GM13976 (cell line): ENCODE measurements around the gene RCN2.

Experiments
- DNase-seq: peaks from one replicate; pipeline ENCODE4 v3.0.0; 2012; ENCODE audit warnings: low spot score
- in situ Hi-C: fragments of 300-500 bp; cut with MboI; formaldehyde crosslinking; loops from one replicate; pipeline ENCODE4 v1.12.0; 2022; ENCODE audit warnings: low sequenced_read_pairs, mixed read lengths, inconsistent platforms; ENCODE audit not compliant: unreplicated experiment
- TF ChIP-seq, protein P1 (sequence below): IDR thresholded peaks from 2 replicates; pipeline ENCODE4 v1.5.1; 2012; ENCODE audit warnings: borderline replicate concordance, mild to moderate bottlenecking; ENCODE audit not compliant: insufficient read depth; ENCODE audit errors: extremely low read depth, missing control alignments, control extremely low read depth

RCN2 gene

DNA sequence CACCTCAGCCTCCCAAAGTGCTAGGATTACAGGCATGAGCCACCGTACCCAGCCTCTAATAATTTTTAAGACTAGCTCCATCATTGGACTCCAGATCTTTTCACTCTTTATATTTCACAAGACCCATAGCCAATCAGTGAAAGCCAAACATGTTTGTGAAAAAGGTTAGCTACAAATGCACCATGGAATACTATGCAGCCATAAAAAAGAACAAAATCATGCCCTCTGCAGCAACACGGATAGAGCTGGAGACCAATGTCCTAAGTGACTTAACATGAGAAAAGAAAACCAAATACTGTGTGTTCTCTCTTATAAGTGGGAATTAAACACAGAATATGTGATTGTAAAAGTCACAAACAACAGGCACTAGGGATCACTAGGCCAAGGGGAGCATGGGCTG lies 29.6 kb upstream of the RCN2 start:
- in situ Hi-C loops: no loop called here
- no peak for DNase-seq
- TF ChIP-seq, protein P1, sequence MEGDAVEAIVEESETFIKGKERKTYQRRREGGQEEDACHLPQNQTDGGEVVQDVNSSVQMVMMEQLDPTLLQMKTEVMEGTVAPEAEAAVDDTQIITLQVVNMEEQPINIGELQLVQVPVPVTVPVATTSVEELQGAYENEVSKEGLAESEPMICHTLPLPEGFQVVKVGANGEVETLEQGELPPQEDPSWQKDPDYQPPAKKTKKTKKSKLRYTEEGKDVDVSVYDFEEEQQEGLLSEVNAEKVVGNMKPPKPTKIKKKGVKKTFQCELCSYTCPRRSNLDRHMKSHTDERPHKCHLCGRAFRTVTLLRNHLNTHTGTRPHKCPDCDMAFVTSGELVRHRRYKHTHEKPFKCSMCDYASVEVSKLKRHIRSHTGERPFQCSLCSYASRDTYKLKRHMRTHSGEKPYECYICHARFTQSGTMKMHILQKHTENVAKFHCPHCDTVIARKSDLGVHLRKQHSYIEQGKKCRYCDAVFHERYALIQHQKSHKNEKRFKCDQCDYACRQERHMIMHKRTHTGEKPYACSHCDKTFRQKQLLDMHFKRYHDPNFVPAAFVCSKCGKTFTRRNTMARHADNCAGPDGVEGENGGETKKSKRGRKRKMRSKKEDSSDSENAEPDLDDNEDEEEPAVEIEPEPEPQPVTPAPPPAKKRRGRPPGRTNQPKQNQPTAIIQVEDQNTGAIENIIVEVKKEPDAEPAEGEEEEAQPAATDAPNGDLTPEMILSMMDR: no peak

DNA sequence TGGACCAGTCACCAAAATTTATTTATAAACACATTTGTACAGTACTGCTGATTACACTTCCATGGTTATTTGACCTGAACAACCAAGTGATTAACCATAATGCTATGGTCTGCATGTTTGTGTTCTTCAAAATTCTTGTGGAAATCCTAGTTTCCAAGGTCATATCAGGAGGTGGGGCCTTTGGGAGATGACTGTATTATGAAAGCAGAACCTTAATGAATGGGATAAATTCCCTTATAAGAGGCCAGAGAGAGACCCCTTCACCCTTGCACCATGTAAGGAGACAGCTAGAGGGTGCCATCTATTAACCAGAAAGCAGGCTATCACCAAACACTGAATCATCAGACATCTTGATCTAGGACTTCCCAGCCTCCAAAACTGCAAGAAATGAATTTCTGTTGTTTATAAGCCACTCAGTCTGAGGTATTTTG lies 28.3 kb upstream of the RCN2 start:
- in situ Hi-C loops: no loop called here
- TF ChIP-seq, protein P1: peak; percentile 50
- peak; percentile 44 for DNase-seq

DNA sequence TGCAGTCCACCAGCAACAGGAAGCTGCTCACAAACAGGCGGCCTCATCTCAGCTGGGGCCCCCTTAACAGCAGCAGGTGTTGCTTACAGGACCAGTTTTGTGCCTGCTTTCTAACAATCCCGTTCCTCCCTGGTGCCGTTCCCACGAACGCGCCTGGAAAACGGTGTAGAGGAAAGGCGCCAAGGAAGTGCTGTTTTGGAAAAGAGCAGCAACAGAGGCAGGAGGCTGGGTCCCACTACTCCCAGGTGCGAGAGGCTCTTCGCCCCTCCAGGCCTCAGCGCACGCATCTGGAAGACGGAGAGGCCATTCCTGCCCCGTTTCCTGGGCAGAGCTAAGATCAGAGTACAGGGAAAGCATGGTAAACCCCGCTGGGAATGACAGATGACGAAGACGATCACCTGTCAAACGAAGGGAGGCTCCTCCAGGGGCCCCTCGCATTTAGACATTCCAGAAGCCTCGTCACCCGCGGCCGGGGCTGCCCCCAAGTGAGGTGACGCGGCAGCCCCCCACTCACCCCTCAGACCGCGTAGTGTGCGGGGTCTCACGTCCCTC lies 27.0 kb upstream of the RCN2 start:
- TF ChIP-seq, protein P1: no peak
- in situ Hi-C loops: no loop called here
- peak; percentile 37 for DNase-seq

DNA sequence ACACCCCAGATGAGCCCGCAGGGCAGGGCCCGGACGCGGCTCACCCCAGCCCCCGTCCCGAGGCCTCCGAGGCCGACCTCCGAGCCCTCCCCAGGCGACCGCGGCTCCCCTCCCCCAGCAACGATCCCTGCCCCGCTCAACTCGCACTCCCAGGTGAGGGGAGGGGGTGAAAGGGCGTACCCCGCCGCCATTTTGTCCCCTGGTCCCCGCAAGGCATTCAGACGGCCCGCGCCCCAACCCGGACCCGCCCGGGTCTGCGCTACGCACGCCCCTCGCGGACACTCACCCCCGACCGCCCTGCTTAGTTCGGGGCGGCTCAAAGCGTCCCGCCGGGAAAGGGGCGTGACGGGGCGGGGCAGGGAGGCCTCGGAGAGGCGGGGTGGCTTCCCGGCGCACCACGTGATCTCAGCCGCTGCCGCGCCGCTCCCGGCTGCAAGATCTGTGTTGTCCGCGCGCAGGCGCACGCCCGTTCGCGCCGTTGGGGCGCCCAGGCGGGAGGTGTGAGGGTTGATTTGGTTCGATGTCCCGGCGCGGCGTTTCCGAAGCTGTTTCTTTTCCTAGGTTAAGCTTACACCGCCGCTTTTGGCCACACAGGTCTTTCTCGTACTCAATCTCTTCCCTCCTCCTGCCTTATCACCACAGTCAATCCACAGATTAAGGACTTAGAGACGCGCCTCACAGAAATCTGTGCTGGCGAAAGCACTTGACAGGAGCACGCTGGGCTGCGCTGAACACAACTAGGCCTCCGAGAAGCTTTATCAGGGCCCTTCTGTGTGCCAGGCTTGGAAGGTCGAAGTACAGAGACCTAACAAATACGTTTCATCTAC lies 26.3 kb upstream of the RCN2 start, which contains the start of gene SCAPER:
TSS of gene SCAPER (minus strand) at position 328 of the 827 bp plus-strand sequence. CDS start 21,523 bp downstream, outside the sequence.
- in situ Hi-C loops: no loop called here
- DNase-seq: peak; percentile 96
- TF ChIP-seq, protein P1: no peak

DNA sequence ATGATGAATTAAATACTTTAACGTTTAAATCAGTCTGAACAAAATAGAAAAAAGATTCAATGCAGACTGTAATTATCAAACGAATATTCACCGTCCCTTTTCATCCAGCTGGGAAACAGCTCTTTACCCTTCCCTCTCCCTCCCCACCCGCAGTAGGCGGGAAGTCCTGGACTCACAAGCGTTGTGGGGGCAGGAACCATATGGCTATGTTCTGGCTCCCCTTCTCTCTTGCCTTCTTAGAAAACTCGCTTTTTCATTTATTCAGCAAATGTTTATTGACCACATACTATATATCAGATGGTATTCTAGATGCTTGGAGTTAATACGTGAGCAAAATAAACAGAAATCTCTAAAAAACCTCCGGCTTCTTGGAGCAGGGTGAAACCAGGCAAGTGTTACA lies 25.7 kb upstream of the RCN2 start:
- DNase-seq: no peak
- in situ Hi-C loops: no loop called here
- TF ChIP-seq, protein P1: no peak

DNA sequence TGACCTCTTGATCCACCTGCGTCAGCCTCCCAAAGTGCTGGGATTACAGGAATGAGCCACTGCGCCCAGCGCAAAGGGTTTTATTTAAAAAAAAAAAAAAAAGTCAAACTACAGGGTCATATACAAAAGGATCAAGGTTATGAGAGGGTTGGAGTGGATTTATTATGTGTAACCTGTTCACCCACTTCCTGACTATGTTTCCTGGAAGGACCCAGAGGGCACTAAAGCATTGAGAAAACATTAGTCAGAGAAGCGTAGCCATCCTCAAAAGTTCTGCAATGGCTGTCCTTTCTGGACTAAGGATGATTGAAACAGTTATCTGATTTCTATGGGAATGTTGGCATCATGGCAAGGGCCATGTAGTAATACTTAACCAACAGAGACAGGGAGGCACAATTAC lies 19.1 kb upstream of the RCN2 start:
- TF ChIP-seq, protein P1: no peak
- in situ Hi-C loops: no loop called here
- no peak for DNase-seq
